Neuron (in vitro differentiated cells): Measurements from ENCODE around the gene DNAI1.

Experiments
- H2AFZ ChIP-seq: one replicate; pipeline ENCODE4 v1.6.1; 2013; ENCODE audit warnings: low read depth, mild to moderate bottlenecking, inconsistent platforms, low read length, moderate library complexity
- H3K27me3 ChIP-seq: one replicate; pipeline ENCODE4 v1.6.1; 2013; ENCODE audit warnings: low read length; ENCODE audit not compliant: insufficient read depth
- H3K36me3 ChIP-seq: one replicate; pipeline ENCODE4 v1.6.1; 2013; ENCODE audit warnings: low read length; ENCODE audit not compliant: insufficient read depth
- H3K4me1 ChIP-seq: one replicate; pipeline ENCODE4 v1.6.1; 2013; ENCODE audit warnings: low read length; ENCODE audit not compliant: insufficient read depth
- H3K4me3 ChIP-seq: 2 replicates; pipeline ENCODE4 v1.5.1; 2013; ENCODE audit warnings: mild to moderate bottlenecking, low read length, moderate library complexity
- H3K9me3 ChIP-seq: one replicate; pipeline ENCODE4 v1.6.1; 2013; ENCODE audit warnings: low read length

Gene DNAI1

DNA sequence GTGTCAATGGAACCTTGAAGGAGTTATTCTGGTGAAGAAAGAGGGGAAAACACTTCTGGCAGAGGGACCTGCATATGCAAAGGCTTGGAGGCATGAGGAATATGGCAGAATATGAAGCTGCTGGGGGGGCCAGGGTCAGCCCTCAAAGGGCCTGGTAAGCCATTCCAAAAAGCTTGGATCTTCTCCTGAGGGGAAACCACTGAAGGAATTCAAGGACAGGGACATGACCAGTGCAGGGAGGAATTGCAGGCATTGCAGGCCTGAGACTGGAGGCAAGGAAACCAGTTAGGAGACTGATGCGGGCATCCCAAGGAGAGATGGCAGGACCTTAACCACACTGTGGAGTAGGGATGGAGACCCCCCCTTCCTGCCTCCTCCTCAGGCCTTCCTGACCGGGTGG, 42.8 kb downstream of the DNAI1 start:
- H3K4me1 ChIP-seq: peaks cover 53% of the 10 kb centered on the region
- no peaks in the 10 kb centered on the region for H3K27me3 ChIP-seq
- no peak overlapping the region for H2AFZ ChIP-seq
- no peaks in the 10 kb centered on the region for H3K36me3 ChIP-seq
- no peak overlapping the region for H3K4me3 ChIP-seq
- H3K9me3 ChIP-seq: no peaks in the 10 kb centered on the region

DNA sequence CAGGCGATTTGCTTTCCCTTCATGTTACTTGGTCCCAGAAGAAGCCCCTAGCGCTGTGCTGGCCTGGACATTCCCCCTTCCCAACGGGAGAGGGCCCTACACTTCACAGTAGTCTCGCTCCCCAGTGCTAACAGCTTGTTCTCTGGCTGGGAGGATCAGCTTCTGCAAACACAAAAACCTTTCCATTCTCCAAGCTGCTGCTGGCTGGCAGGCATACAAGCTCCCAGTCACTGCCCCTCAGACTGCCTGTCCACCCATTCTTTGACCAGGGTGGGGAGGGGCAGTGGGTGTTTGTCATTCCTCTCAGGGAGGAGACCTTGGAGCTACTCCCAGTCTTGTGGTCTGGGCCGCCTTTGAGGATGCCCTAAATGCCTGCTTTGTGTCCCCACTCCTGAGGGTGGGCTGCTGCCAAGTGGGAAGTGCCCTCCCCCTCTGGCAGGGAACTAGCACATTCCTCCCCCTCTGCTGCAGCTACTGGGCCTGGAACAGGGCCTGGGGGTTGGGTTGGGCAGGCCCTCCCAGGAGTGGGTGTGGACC, 43.4 kb downstream of the DNAI1 start:
- Histone ChIP-seq H3K36me3 (no peaks in the 10 kb centered on the region), H3K27me3 (no peaks in the 10 kb centered on the region), H3K4me1 (peaks cover 53% of the 10 kb centered on the region), H2AFZ (no peak overlapping the region), H3K9me3 (no peaks in the 10 kb centered on the region), H3K4me3 (no peak overlapping the region)

DNA sequence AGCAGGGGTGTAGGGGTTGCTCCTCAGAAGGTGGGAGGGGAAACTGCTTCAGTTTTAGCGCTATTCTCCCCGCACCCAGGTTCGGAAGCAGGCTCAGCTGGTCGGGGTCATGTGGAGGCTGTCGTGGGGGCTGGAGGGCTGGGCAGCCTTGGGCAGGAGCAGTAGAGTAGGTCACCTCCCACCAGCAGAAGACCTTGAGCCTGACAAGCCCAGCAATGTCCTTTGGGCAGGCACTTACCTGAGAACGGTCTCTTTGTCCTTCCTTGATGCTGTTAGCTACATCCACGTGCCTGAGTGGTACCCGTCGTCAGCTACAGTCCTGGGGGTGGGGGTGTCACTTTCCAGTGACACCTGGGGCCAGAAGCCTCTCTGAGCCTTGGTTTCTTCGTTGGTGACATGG, 43.9 kb downstream of the DNAI1 start:
- no peaks in the 10 kb centered on the region for H3K36me3 ChIP-seq
- peaks cover 50% of the 10 kb centered on the region for H3K4me1 ChIP-seq
- no peaks in the 10 kb centered on the region for H3K27me3 ChIP-seq
- no peak overlapping the region for H2AFZ ChIP-seq
- no peaks in the 10 kb centered on the region for H3K9me3 ChIP-seq
- no peak overlapping the region for H3K4me3 ChIP-seq

DNA sequence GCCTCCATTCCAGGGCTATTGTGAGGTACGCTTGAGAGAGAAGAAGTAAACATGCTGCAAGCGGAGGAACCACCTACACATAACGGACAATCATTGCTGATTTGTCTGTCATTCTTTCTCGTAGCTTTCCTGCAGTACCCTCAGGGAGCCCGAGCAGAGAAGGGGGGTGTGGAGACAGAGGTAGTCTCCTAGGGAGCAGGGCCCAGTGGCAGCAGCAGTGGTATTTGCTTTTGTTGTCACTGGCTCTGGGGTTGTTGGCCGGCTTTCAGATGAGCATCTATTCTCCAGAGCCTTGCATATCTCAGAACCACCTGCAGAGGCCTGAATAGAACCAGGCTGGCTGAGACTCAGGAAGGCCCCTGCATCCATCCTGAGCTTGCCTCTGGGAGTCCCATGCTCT, 44.3 kb downstream of the DNAI1 start:
- Histone ChIP-seq H3K9me3 (no peaks in the 10 kb centered on the region), H3K4me3 (no peak overlapping the region)

DNA sequence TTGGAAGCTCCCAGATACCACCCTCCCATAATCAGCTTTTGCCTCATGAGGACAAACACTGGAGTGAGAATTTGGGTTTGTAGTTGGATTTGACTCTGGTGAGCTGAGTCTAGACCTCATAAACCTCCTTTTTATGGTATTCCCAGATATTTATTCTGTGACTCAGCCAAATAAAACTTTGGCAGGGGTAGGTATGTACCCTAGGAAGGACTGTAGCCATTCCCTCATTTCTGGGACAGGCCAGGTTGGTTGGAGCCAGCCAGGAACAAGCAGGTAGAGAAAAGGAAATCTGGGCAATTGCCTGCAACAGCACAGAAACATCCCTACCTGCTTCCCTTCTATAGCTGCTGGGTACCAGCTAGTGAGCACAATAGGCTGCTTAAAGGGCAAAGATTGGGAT, 44.8 kb downstream of the DNAI1 start:
- H3K4me3 ChIP-seq: no peak overlapping the region
- no peaks in the 10 kb centered on the region for H3K9me3 ChIP-seq
- H2AFZ ChIP-seq: no peak overlapping the region
- no peaks in the 10 kb centered on the region for H3K27me3 ChIP-seq
- no peaks in the 10 kb centered on the region for H3K36me3 ChIP-seq
- H3K4me1 ChIP-seq: peaks cover 40% of the 10 kb centered on the region

More for the DNA sequence above, 44.3 kb downstream of the DNAI1 start:
- Histone ChIP-seq H3K27me3 (no peaks in the 10 kb centered on the region), H3K36me3 (no peaks in the 10 kb centered on the region), H3K4me1 (peaks cover 45% of the 10 kb centered on the region), H2AFZ (no peak overlapping the region)

DNA sequence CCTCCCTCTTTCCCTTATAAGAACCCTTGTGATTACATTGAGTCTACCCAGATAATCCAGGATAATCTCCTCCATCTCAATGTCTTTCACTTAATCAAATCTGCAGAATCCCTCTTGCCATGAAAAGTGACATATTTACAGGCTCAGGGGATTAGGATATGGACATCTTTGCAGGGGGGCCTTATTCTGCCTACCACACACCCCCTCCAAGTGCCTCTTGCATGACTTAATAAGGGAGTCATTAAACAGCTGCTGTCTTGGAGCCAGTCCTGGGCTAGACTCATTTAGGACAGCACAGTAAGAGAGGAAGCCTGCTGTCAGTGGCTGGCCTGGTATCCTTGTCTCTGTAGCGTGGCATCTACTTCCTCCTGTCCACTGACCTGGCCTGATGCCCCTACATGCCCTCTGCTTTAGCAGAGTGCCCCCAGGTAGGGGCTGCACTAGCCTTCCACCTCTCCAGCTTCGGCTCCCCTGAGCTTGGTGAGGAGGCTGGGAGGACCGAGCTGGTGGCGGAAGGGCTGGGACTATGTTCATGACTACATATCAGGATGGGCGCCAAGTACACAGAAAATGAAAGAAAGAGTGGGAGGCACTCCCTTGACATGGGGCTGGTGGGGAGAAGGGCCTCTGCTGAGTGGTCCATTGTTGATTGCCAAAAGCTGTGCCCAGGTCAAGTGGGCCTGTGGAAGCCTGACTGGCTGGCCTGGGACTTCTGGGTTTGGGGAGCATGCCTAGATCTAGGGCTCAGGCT, 46.9 kb downstream of the DNAI1 start:
- H3K4me1 ChIP-seq: peaks cover 26% of the 10 kb centered on the region
- no peaks in the 10 kb centered on the region for H3K27me3 ChIP-seq
- H3K4me3 ChIP-seq: no peak overlapping the region
- H2AFZ ChIP-seq: no peak overlapping the region
- H3K36me3 ChIP-seq: no peaks in the 10 kb centered on the region
- no peaks in the 10 kb centered on the region for H3K9me3 ChIP-seq

DNA sequence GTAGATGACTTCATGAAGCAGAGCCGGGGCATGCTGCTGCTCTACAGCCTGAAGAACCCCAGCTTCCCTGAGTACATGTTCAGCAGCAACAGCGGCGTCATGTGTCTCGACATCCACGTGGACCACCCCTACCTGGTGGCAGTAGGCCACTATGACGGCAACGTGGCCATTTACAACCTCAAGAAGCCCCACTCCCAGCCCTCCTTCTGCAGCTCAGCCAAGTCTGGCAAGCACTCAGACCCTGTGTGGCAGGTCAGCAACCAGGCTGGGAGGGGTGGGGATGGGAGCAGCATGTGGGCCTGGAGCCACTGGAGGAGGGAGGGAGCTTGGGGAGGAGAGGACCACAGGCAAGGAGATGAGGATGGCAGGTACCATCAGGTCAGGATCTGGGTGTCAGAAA, 48.0 kb downstream of the DNAI1 start:
- Histone ChIP-seq H3K9me3 (no peaks in the 10 kb centered on the region), H3K4me3 (no peak overlapping the region), H3K4me1 (peaks cover 28% of the 10 kb centered on the region), H3K36me3 (no peaks in the 10 kb centered on the region), H3K27me3 (no peaks in the 10 kb centered on the region), H2AFZ (no peak overlapping the region)

DNA sequence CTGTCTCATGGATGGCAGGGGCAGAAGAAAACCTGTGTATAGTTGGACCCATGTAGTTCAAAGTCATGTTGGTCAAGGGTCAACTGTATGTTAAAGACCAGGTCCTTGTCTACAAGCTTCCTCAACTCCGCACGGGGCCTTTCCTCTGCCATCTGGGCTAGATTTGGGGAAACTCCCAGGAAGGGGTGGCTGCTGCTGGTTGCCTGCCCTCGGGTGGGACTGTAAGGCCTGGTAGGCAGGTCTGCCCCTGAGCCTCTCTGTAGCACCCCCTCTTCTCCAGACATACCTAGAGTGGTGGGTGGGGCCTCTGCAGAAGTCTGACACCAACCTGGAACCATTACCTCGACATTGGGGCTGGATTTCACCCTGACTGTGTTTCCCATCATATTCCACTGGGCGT, 49.0 kb downstream of the DNAI1 start:
- Histone ChIP-seq H3K27me3 (no peaks in the 10 kb centered on the region), H3K36me3 (no peaks in the 10 kb centered on the region), H3K9me3 (no peaks in the 10 kb centered on the region), H3K4me3 (no peak overlapping the region), H2AFZ (no peak overlapping the region), H3K4me1 (peaks cover 26% of the 10 kb centered on the region)

DNA sequence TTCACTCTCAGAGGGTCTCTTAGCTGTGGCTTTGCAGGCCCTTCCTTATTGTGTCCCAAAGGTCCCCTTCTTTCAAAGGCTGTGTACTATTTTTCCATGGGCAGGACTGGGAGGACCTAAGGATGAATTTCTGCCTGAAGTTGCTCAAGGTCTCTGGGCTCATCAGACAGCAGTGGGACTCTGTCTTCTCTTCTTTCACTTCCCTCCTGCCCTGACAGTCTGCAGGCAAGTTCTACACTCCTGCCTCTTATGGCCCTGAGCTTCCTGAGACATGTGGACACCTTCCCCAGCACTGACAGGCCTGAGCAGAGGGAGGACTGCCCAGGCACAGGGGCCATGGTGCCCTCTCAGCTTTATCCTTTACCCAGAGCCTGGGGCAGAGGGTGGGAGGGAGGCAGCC, 49.4 kb downstream of the DNAI1 start:
- H3K36me3 ChIP-seq: no peaks in the 10 kb centered on the region
- no peaks in the 10 kb centered on the region for H3K9me3 ChIP-seq
- H3K4me3 ChIP-seq: no peak overlapping the region
- peaks cover 26% of the 10 kb centered on the region for H3K4me1 ChIP-seq
- no peaks in the 10 kb centered on the region for H3K27me3 ChIP-seq
- no peak overlapping the region for H2AFZ ChIP-seq

DNA sequence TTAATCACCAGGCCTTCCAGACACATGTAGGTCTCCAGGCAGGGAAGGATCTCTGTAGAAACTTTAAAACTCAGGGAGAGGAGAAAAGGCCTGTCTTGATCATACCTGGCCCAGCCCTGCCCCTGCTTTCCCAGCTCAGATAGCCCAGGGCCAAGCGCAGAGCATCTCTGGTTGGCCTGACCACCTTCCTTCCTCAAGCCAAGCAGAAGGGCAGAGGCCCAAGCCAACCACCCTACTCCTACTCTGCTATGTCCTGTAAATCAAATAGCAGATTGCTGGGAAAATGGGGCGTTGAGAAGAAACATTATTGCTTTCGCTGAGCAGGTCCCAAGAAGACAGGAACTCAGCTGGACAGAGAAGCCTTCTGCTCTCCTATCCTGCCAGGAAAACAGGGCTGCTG, 49.9 kb downstream of the DNAI1 start:
- H3K4me3 ChIP-seq: no peak overlapping the region
- H2AFZ ChIP-seq: no peak overlapping the region
- no peaks in the 10 kb centered on the region for H3K36me3 ChIP-seq
- no peaks in the 10 kb centered on the region for H3K9me3 ChIP-seq
- peaks cover 31% of the 10 kb centered on the region for H3K4me1 ChIP-seq
- H3K27me3 ChIP-seq: no peaks in the 10 kb centered on the region

DNA sequence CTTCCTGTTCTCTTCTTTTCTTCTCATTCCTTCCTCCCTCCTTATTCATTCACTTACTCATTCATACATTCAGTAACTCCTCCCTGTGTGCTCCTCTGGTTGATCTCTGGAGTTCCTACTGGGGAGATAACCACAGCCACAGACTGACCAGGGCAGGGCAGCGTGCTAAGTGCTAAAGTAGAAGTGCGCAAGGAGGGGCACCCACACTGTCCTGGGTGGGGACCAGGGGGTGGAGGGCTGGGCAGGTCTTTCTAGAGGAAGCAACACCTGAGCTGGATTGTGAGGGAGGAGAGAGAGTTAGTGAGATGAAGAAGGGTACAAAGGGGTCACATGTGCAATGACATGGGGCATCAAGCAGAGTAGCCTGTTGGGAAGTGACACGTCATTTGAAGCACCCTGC, 50.3 kb downstream of the DNAI1 start:
- Histone ChIP-seq H3K9me3 (no peaks in the 10 kb centered on the region), H3K4me1 (peaks cover 35% of the 10 kb centered on the region), H3K4me3 (no peak overlapping the region)

DNA sequence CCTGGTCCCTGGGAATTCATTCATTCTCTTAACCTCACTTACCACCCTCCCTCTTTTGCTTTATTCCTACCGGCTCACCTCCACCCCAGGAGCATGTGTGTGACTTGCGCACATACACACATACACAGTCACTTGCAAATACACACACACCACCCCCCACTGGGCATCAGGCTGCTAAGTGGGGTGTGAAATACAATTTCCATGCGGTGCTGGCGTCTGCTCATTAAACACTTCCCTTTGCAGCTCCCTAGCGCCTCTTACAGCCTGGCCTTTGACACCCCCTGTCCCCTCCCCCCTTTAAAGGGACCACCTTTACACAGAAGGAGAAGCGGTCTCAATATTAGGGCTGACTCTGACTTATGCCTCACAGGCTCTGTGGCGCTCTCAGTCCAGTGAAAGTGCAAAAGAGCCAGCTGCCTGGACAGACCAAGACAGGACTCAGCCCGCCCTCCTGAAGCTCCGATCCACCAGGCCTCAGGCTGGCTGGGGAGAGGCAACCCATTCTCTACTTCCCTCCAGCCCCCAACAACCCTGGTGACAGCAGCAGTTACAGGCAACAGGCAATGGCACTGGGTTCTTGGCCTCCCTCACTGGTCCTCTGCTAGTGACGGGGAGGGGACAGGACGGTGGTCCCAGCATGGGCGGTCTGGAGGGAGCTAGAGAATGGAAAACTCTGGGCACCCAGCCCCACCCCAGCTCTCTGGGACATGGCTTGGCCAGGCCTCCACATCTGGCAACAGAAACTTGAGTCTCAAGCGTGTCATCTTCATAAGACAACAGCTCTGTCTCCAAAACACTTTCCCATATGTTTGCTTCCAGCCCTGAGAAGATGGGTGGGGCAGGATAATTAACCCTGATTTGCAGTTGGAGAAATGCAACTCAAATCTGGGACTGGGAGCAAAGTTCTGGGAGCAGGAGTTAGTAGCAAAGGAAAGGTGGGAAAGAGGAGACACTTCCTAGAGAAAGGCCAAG, 52.2 kb downstream of the DNAI1 start:
- H3K9me3 ChIP-seq: no peaks in the 10 kb centered on the region
- H3K4me3 ChIP-seq: no peak overlapping the region
- peaks cover 38% of the 10 kb centered on the region for H3K4me1 ChIP-seq
- H3K27me3 ChIP-seq: no peaks in the 10 kb centered on the region
- H3K36me3 ChIP-seq: no peaks in the 10 kb centered on the region
- H2AFZ ChIP-seq: no peak overlapping the region

More for the DNA sequence above, 50.3 kb downstream of the DNAI1 start:
- Histone ChIP-seq H3K27me3 (no peaks in the 10 kb centered on the region), H2AFZ (no peak overlapping the region), H3K36me3 (no peaks in the 10 kb centered on the region)
